Osteocyte (in vitro differentiated cells): ENCODE data around the gene INMT. TPM values are rescaled to one million over a fixed set of nuclear protein-coding genes. Genes with fewer than 3 reads are reported as not detected.
A peak's percentile ranks its signal among the peaks of the same experiment; 100 is the strongest.

Source experiments
- DNase-seq: peaks from one replicate; pipeline ENCODE4 v3.0.0; 2021; ENCODE audit warnings: mixed read lengths; ENCODE audit not compliant: unreplicated experiment; ENCODE audit errors: extremely low spot score
- H3K27ac Mint-ChIP-seq: one replicate; pipeline ENCODE4 v1.8.0; 2021; ENCODE audit warnings: mild to moderate bottlenecking, mixed read lengths; ENCODE audit not compliant: unreplicated experiment
- H3K27me3 Mint-ChIP-seq: one replicate; pipeline ENCODE4 v1.8.0; 2021; ENCODE audit warnings: mixed read lengths; ENCODE audit not compliant: unreplicated experiment
- H3K36me3 Mint-ChIP-seq: one replicate; pipeline ENCODE4 v1.8.0; 2021; ENCODE audit warnings: mixed read lengths; ENCODE audit not compliant: unreplicated experiment
- H3K4me1 Mint-ChIP-seq: one replicate; pipeline ENCODE4 v1.8.0; 2021; ENCODE audit warnings: mixed read lengths; ENCODE audit not compliant: unreplicated experiment
- H3K4me3 Mint-ChIP-seq: one replicate; pipeline ENCODE4 v1.8.0; 2021; ENCODE audit warnings: mild to moderate bottlenecking, moderate library complexity, mixed read lengths; ENCODE audit not compliant: unreplicated experiment
- H3K9me3 Mint-ChIP-seq: one replicate; pipeline ENCODE4 v1.8.0; 2021; ENCODE audit warnings: mixed read lengths; ENCODE audit not compliant: unreplicated experiment
- CTCF ChIP-seq: fragments of 200-600 bp; sonication (generic); IDR thresholded peaks from 2 replicates; pipeline ENCODE4 v1.5.0; 2021; ENCODE audit warnings: antibody characterized with exemption, mild to moderate bottlenecking, moderate library complexity
- total RNA-seq: library from RNA; stranded (reverse); gene quantifications from 2 replicates; pipeline ENCODE4 v1.2.1, GENCODE V29; 2021

INMT gene
- total RNA-seq, 1 donor from 2014 or later, result 2.0 TPM

- no peak for TF ChIP-seq CTCF
- H3K9me3 Mint-ChIP-seq, result no peaks in the 10 kb centered on the region
- peaks cover 12% of the 10 kb centered on the region for H3K4me1 Mint-ChIP-seq
- no peak overlapping the region for H3K4me3 Mint-ChIP-seq
- peaks cover 16% of the 10 kb centered on the region for H3K36me3 Mint-ChIP-seq
- no peaks in the 10 kb centered on the region for H3K27me3 Mint-ChIP-seq
- H3K27ac Mint-ChIP-seq, result peak overlapping the region; percentile 31
- DNase-seq, result no peak
Observed at GRCh38 chr7:30778255-30779025, 26.5 kb downstream of the INMT start.

- H3K4me1 Mint-ChIP-seq, result peaks cover 12% of the 10 kb centered on the region
- TF ChIP-seq CTCF, result no peak
- H3K36me3 Mint-ChIP-seq, result peaks cover 21% of the 10 kb centered on the region
- DNase-seq, result no peak
- H3K27me3 Mint-ChIP-seq, result no peaks in the 10 kb centered on the region
- no peaks in the 10 kb centered on the region for H3K9me3 Mint-ChIP-seq
- H3K27ac Mint-ChIP-seq, result no peak overlapping the region
- H3K4me3 Mint-ChIP-seq, result no peak overlapping the region
Observed at GRCh38 chr7:30779574-30779973, 27.6 kb downstream of the INMT start.

GRCh38 chr7:30780941-30781340 lies 29.0 kb downstream of the INMT start:
- Mint-ChIP-seq H3K9me3 (no peaks in the 10 kb centered on the region), H3K4me3 (no peak overlapping the region), H3K4me1 (peaks cover 12% of the 10 kb centered on the region), H3K27ac (no peak overlapping the region), H3K27me3 (no peaks in the 10 kb centered on the region), H3K36me3 (peaks cover 26% of the 10 kb centered on the region)
- no peak for DNase-seq
- TF ChIP-seq CTCF, result no peak

- Mint-ChIP-seq H3K36me3 (peaks cover 33% of the 10 kb centered on the region), H3K27me3 (no peaks in the 10 kb centered on the region), H3K4me1 (peaks cover 12% of the 10 kb centered on the region), H3K9me3 (no peaks in the 10 kb centered on the region), H3K27ac (no peak overlapping the region), H3K4me3 (no peak overlapping the region)
- no peak for TF ChIP-seq CTCF
- no peak for DNase-seq
Observed at GRCh38 chr7:30782690-30783089, 30.8 kb downstream of the INMT start.

GRCh38 chr7:30785786-30786185 lies 33.9 kb downstream of the INMT start:
- Mint-ChIP-seq H3K27me3 (no peaks in the 10 kb centered on the region), H3K4me3 (no peak overlapping the region), H3K27ac (no peak overlapping the region), H3K4me1 (no peaks in the 10 kb centered on the region), H3K9me3 (no peaks in the 10 kb centered on the region), H3K36me3 (peaks cover 31% of the 10 kb centered on the region)
- TF ChIP-seq CTCF, result no peak
- no peak for DNase-seq
